Kidney (tissue), 14 donors: ENCODE results near the gene TBC1D17. TPM values are rescaled to one million over a fixed set of nuclear protein-coding genes. Genes with fewer than 3 reads are reported as not detected.

Source experiments
- DNase-seq, 5 donors: peaks; one replicate each; pipeline ENCODE4 v3.0.0-alpha.2; 2013 to 2020
- FAIRE-seq: peaks from 2 replicates; lab custom pipeline; 2012; peaks lifted over from hg19 to GRCh38; lab: Jason Lieb, UNC
- H3K27ac ChIP-seq, 2 donors: one replicate each; pipeline ENCODE4 v1.7.0; 2013; ENCODE audit warnings: low read depth in 2 of 2, low read length in 2 of 2, inconsistent platforms in 1 of 2
- H3K27me3 ChIP-seq: one replicate; pipeline ENCODE4 v1.7.1; 2013; ENCODE audit warnings: low read length, inconsistent platforms; ENCODE audit not compliant: control insufficient read depth, insufficient read depth
- H3K36me3 ChIP-seq, 3 donors: one replicate each; pipeline versions ENCODE4 v1.7.0 to v1.7.1; 2013; ENCODE audit warnings: low read length in 3 of 3, control low read depth in 1 of 3, inconsistent platforms in 1 of 3; ENCODE audit not compliant: insufficient read depth in 3 of 3, control insufficient read depth in 2 of 3
- H3K4me1 ChIP-seq, 3 donors: one replicate each; pipeline versions ENCODE4 v1.7.0 to v1.7.1; 2013; ENCODE audit warnings: low read length in 3 of 3, inconsistent platforms in 1 of 3, low read depth in 1 of 3; ENCODE audit not compliant: control insufficient read depth in 2 of 3, insufficient read depth in 2 of 3
- H3K4me3 ChIP-seq, 3 donors: one replicate each; pipeline versions ENCODE4 v1.7.0 to v1.8.1; 2013; ENCODE audit warnings: low read length in 3 of 3, control low read depth in 1 of 3, inconsistent platforms in 1 of 3
- H3K9ac ChIP-seq, 3 donors: one replicate each; pipeline versions ENCODE4 v1.7.0 to v1.7.1; 2013; ENCODE audit warnings: low read length in 3 of 3, control low read depth in 1 of 3, inconsistent platforms in 1 of 3
- H3K9me3 ChIP-seq, 3 donors: one replicate each; pipeline versions ENCODE4 v1.7.0 to v1.7.1; 2013; ENCODE audit warnings: low read length in 3 of 3, control low read depth in 1 of 3, inconsistent platforms in 1 of 3; ENCODE audit not compliant: control insufficient read depth in 2 of 3, insufficient read depth in 1 of 3
- intact Hi-C: fragments of 100-400 bp; cut with DNase I; formaldehyde crosslinking; loops from one replicate; pipeline ENCODE4 v1.11.1; 2022
- polyA plus RNA-seq: library from polyadenylated mRNA; stranded (reverse); fragments of 350-450 nt; fragmentation: Illumina TruSeq; extraction: RNeasy Lipid Tissue Mini Kit (QIAGEN cat#74804); gene quantifications from one replicate; pipeline ENCODE4 v1.2.3, GENCODE V29; 2014; ENCODE audit warnings: low read depth, low replicate concordance; ENCODE audit not compliant: insufficient read depth
- total RNA-seq: library from RNA; stranded (reverse); fragmentation: NEBNext Ultra II Directional; extraction: Animal tissue kit (Norgen Biotek cat#: 25700); gene quantifications from one replicate; pipeline ENCODE4 v1.2.1, GENCODE V29; 2021
- TF ChIP-seq, protein P1 (sequence below): IDR thresholded peaks from 3 replicates; pipeline ENCODE4 v1.5.1; 2012; ENCODE audit warnings: mild to moderate bottlenecking, moderate library complexity, borderline replicate concordance; ENCODE audit not compliant: insufficient read depth; ENCODE audit errors: extremely low read depth
- donor health status: control.
- donor health status: control.
- donor health status: control.
- donor health status: control.
- donor health status: control.
- donor health status: DM: yes; HTN: yes; CAD: no.
- donor health status: Normal renal cell carcinoma (clear cell type).

TBC1D17 gene
- total and polyA plus RNA-seq, 2 donors from 2014 or later: 34.8 to 43.6 TPM

DNA sequence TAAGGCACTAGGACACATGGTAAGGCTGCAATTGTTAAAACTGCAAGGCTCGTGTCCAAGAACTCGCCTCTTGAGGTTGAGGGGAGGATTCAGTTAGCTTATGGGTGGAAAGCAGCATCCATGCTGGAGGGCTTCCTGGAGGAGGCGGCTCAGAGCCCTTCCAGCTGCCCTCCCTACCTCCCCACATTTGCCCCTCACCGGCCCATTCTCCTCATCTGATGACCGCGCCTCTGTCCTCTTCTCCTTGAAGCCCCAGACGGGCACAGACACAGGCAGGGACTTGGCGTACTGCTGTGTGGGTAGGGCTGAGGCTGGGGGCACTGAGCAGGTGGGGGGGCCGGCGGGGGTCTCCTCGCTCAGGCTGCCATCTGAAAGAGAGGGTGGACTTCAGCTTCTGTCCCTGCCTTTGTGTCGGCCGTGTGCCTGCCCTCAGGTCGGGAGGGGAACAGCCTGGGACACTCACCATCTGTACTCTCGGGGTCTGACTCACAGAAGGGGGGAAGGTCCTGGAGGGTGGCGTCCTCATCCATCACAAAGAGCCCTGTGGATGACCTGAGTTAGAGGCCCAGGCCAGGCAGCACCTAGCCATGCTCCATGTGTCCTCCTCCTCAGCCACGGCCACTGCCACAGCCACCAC, 6.0 kb upstream of the TBC1D17 start:
- H3K27ac ChIP-seq: no peak overlapping the region
- DNase-seq (no peak), FAIRE-seq (no peak)
- H3K9me3 ChIP-seq: no peaks in the 10 kb centered on the region
- H3K9ac ChIP-seq: no peak overlapping the region
- intact Hi-C loops: no loop called here
- H3K27me3 ChIP-seq: no peaks in the 10 kb centered on the region
- H3K4me1 ChIP-seq: peaks cover 2 to 27% (median 19%) of the 10 kb centered on the region in 3 donors
- TF ChIP-seq, protein P1, sequence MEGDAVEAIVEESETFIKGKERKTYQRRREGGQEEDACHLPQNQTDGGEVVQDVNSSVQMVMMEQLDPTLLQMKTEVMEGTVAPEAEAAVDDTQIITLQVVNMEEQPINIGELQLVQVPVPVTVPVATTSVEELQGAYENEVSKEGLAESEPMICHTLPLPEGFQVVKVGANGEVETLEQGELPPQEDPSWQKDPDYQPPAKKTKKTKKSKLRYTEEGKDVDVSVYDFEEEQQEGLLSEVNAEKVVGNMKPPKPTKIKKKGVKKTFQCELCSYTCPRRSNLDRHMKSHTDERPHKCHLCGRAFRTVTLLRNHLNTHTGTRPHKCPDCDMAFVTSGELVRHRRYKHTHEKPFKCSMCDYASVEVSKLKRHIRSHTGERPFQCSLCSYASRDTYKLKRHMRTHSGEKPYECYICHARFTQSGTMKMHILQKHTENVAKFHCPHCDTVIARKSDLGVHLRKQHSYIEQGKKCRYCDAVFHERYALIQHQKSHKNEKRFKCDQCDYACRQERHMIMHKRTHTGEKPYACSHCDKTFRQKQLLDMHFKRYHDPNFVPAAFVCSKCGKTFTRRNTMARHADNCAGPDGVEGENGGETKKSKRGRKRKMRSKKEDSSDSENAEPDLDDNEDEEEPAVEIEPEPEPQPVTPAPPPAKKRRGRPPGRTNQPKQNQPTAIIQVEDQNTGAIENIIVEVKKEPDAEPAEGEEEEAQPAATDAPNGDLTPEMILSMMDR: no peak
- peaks cover 0 to 7% (median 0%) of the 10 kb centered on the region in 3 donors for H3K36me3 ChIP-seq
- H3K4me3 ChIP-seq: no peak overlapping the region

DNA sequence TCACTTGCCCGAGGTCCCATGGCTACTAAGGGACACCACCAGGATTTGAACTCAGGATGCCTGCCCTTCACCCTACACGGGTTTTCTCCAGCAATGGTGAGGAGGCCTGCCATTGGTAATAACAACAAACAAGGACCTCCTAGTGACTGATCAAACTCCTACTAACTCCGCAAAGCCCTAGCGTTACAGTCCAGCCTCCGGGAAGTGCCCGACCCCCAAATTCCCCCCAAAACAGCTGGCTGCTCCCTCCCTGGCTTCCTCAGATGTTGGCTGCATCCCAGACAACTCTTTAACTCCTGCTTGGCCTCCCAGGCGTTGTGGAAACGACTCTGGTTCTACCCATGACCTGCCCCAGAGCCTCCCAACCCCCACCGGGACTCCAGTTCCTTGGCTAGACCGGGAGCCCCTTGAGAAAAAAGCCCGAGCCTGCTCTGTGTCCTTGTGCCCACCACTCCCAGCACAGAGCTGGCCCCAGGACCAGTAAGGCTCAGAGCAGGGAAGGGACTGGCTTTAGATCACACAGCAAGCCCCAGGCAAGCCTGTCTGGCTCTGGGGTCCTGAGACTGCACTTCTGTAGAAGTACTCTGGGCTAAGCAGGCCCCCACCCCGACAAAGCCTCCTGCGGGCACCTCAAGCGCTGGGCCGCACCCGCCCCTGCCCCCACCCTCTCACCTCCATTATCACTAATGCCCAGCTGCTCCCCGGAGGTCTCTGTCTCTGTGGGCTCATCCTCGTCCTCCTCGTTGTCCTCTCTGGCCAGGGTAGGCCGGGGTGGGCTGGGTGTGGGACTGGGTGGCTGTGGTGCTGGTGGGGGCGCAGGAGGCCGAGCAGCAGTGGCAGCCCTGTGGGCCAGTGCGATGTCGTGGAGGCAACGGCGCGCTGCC, 5.0 kb upstream of the TBC1D17 start:
- no peak overlapping the region for H3K27ac ChIP-seq

DNA sequence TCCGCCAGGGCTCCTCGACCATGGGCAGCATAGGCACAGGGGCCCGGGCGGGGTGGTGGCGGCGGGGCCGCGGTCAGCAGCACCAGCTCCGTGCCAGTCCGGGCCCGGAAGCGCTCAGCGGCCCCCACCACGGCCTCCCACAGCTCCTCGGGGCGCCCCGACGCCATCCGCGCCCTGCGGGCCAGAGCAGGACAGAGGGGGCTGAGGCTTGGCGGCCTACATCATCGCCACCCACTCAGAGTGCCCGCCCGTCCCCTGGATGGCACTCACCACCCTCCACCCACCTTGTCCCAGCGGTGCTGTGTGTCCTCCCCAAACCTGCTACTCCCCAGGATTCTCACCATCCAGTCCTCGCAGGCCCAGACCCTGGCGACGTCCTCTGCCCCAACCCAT, 4.4 kb upstream of the TBC1D17 start:
- TF ChIP-seq, protein P1: no peak
- intact Hi-C loops: no loop called here
- Histone ChIP-seq H3K27me3 (no peaks in the 10 kb centered on the region), H3K9me3 (no peaks in the 10 kb centered on the region), H3K4me1 (peaks cover 2 to 25% (median 16%) of the 10 kb centered on the region in 3 donors), H3K9ac (no peak overlapping the region), H3K36me3 (peaks cover 0 to 7% (median 0%) of the 10 kb centered on the region in 3 donors), H3K27ac (no peak overlapping the region), H3K4me3 (no peak overlapping the region)
- FAIRE-seq: no peak
- DNase-seq: no peak

More for the DNA sequence above, 5.0 kb upstream of the TBC1D17 start:
- TF ChIP-seq, protein P1: no peak
- intact Hi-C loops: no loop called here
- Histone ChIP-seq H3K9me3 (no peaks in the 10 kb centered on the region), H3K4me1 (peaks cover 2 to 23% (median 16%) of the 10 kb centered on the region in 3 donors), H3K9ac (no peak overlapping the region), H3K27me3 (no peaks in the 10 kb centered on the region), H3K36me3 (peaks cover 0 to 7% (median 0%) of the 10 kb centered on the region in 3 donors), H3K4me3 (no peak overlapping the region)
- no peak for FAIRE-seq
- no peak for DNase-seq
